Measurements from ENCODE around the gene PHACTR2. TPM values are rescaled to one million over a fixed set of nuclear protein-coding genes. Genes with fewer than 3 reads are reported as not detected.
"Not testable (repeated sequence)": the region's sequence is repeated elsewhere in the genome, so short reads cannot be mapped to it uniquely, and the experiment has no call there.

The PHACTR2 gene
- total and polyA plus RNA-seq, 9 donors = 9.8 to 76.2 (median 45.4) TPM

DNA sequence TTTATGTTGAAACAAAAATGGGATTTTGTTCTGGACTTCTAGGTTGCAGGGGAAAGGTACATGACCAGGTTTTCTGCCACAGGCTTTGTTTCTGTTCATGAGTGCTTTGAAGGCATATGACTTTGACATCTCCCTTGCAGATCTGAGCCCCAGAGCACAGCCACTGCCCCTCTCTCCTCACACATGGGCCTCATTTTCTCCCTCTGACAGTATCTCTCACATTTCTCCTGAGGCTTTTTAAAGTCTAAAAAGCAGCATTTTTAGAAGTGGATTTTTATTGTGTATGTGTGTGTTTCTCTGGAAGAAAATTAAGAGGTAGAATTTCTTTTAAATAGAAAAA is 115.5 kb downstream of the PHACTR2 start:
- no peak overlapping the region for H3K27ac ChIP-seq
- H3K36me3 ChIP-seq = no peaks in the 10 kb centered on the region
- no peak for DNase-seq
- intact Hi-C loops (cut with DNase I) = no loop called here
- no peak overlapping the region for H3K4me3 ChIP-seq
- no peaks in the 10 kb centered on the region for H3K9me3 ChIP-seq
- TF ChIP-seq, protein P1, sequence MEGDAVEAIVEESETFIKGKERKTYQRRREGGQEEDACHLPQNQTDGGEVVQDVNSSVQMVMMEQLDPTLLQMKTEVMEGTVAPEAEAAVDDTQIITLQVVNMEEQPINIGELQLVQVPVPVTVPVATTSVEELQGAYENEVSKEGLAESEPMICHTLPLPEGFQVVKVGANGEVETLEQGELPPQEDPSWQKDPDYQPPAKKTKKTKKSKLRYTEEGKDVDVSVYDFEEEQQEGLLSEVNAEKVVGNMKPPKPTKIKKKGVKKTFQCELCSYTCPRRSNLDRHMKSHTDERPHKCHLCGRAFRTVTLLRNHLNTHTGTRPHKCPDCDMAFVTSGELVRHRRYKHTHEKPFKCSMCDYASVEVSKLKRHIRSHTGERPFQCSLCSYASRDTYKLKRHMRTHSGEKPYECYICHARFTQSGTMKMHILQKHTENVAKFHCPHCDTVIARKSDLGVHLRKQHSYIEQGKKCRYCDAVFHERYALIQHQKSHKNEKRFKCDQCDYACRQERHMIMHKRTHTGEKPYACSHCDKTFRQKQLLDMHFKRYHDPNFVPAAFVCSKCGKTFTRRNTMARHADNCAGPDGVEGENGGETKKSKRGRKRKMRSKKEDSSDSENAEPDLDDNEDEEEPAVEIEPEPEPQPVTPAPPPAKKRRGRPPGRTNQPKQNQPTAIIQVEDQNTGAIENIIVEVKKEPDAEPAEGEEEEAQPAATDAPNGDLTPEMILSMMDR (IDR thresholded peaks at IDR 0.05) = no peak
- TF ChIP-seq EP300 (IDR thresholded peaks at IDR 0.05) (no peak), POLR2A (IDR thresholded peaks at IDR 0.05) (no peak)
- no peaks in the 10 kb centered on the region for H3K27me3 ChIP-seq
- H3K4me1 ChIP-seq (ENCODE audit: insufficient read depth) = no peaks in the 10 kb centered on the region

DNA sequence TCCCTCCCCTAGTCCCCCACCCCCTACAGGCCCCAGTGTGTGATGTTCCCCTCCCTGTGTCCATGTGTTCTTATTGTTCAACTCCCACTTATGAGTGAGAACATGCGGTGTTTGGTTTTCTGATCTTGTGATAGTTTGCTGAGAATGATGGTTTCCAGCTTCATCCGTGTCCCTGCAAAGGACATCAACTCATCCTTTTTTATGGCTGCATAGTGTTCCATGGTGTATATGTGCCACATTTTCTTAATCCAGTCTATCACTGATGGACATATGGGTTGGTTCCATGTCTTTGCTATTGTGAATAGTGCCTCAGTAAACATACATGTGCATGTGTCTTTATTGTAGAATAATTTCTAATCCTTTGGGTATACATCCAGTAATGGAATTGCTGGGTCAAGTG is 118.8 kb downstream of the PHACTR2 start:
- H3K27ac ChIP-seq; H3K4me1 ChIP-seq (ENCODE audit: insufficient read depth); DNase-seq; H3K36me3 ChIP-seq; H3K27me3 ChIP-seq; H3K9me3 ChIP-seq; H3K4me3 ChIP-seq; intact Hi-C loops (cut with DNase I): not testable (repeated sequence)
- WGBS, 3 donors = 94 to 100% (median 100%) methylated on average over 2 of the region's 2 CpGs

DNA sequence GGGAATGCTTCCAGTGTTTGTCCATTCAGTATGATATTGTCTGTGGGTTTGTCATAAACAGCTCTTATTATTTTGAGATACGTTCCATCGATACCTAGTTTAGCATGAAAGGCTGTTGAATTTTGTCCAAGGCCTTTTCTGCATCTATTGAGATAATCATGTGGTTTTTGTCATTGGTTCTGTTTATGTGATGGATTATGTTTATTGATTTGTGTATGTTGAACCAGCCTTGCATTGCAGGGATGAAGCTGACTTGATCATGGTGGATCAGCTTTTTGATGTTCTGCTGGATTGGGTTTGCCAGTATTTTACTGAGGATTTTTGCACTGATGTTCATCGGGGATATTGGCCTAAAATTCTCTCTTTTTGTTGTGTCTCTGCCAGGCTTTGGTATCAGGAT is 120.7 kb downstream of the PHACTR2 start:
- H3K27me3 ChIP-seq; H3K9me3 ChIP-seq; H3K4me1 ChIP-seq (ENCODE audit: insufficient read depth); H3K4me3 ChIP-seq; H3K36me3 ChIP-seq; H3K27ac ChIP-seq; DNase-seq; intact Hi-C loops (cut with DNase I): not testable (repeated sequence)
- WGBS, 3 donors = 93 to 97% (median 96%) methylated on average over 3 of the region's 3 CpGs

DNA sequence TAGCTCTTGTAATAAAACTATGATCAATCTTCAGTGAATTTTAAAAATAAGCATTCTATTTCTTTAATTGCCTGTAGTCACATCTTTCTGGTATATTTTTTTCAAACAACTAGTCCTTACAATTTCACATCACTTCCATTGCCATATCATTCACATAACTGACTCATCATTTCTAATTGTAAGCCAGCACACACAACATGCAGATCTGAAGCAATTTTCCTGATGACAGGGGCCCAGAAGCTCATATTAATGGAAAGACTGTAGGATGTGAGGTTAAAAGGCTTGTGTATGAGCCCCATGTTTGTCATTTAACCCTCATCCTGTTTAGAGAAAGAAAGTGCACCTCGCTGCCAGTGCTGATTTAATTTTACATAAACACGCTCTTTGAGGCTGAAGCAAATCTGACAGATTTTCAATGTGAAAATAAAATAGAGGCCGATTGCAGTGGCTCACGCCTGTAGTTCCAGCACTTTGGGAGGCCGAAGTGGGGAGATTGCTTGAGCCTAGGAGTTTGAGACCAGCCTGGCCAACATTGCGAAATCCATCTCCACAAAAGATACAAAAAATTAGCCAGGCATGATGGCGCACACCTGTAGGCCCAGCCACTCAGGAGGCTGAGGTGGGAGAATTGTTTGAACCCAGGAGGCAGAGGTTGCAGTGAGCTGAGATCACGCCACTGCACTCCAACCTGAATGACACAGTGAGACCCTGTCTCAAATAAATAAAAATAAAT is 125.2 kb downstream of the PHACTR2 start:
- H3K36me3 ChIP-seq = no peaks in the 10 kb centered on the region
- no peak overlapping the region for H3K4me3 ChIP-seq
- no peaks in the 10 kb centered on the region for H3K4me1 ChIP-seq (ENCODE audit: insufficient read depth)
- WGBS, 3 donors = 96 to 97% (median 97%) methylated on average over 8 of the region's 8 CpGs
- DNase-seq = no peak
- H3K9me3 ChIP-seq = no peaks in the 10 kb centered on the region
- intact Hi-C loops (cut with DNase I) = no loop called here
- no peaks in the 10 kb centered on the region for H3K27me3 ChIP-seq
- H3K27ac ChIP-seq = no peak overlapping the region
- TF ChIP-seq POLR2A (IDR thresholded peaks at IDR 0.05) (no peak), EP300 (IDR thresholded peaks at IDR 0.05) (no peak)
- TF ChIP-seq, protein P1 (IDR thresholded peaks at IDR 0.05) = no peak

DNA sequence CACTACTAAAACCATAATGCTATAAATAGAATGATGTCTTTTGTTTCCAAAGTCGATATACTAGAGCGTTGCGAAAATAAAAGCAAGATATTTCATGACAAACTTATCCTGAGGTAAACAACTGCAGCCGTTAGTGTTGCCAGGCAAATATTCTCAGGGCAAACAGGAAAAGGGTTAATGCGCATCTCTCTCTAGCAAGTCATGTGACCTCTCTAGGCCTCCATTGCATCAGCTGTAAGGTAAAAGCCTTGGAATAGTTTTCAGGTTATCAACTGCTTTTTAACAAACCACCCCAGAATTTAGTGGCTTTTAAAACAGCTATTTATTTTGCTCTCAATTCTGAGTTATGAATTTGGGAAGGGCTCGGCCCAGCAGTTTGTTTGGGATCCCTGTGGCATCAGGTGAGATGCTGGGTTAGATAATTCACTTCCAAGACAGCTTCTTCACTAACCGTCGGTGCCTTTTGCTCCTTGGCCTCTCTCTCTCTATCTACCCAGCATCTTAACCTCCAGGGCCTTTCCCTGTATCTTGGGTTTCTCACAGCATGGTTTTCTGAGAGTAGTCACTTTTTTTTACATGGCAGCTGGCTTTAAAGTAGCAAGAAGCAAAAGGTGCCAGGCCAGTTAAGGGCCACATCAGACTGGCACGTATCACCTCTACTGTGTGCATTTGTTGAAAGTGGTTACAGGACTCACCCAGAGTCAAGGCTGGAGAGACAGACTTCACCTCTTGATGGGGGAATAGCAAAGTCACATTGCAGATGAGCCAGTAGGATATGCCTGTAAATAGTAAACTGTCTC is 126.2 kb downstream of the PHACTR2 start:
- DNase-seq = no peak
- no peak for TF ChIP-seq EP300 (IDR thresholded peaks at IDR 0.05)
- TF ChIP-seq POLR2A (IDR thresholded peaks at IDR 0.05) = no peak
- TF ChIP-seq, protein P1 (IDR thresholded peaks at IDR 0.05) = no peak
- H3K4me1 ChIP-seq (ENCODE audit: insufficient read depth) = no peaks in the 10 kb centered on the region
- H3K9me3 ChIP-seq = no peaks in the 10 kb centered on the region
- H3K4me3 ChIP-seq = no peak overlapping the region
- no peaks in the 10 kb centered on the region for H3K27me3 ChIP-seq
- intact Hi-C loops (cut with DNase I) = no loop called here
- 79 to 87% (median 79%) methylated on average over 9 of the region's 9 CpGs for WGBS, 3 donors
- no peak overlapping the region for H3K27ac ChIP-seq
- H3K36me3 ChIP-seq = no peaks in the 10 kb centered on the region

Measured in ovary (tissue), 9 donors.